OCI-LY7 (cell line): Measurements from ENCODE around the gene PEX5L. TPM values are rescaled to one million over a fixed set of nuclear protein-coding genes. Genes with fewer than 3 reads are reported as not detected.

Source experiments
- BruUV-seq: library from RNA; stranded (reverse); fragments of 400-500 nt; replicated peaks from 2 replicates; lab custom pipeline; 2021; lab: Mats Ljungman, UMichigan
- CTCF ChIA-PET: fragments of 300-600 bp; sonication (Branson Sonifier 250); formaldehyde crosslinking; loops from one replicate; lab custom pipeline; 2022; ENCODE audit warnings: antibody characterized with exemption; ENCODE audit not compliant: unreplicated experiment; lab: Charles Lee
- POLR2A ChIA-PET: fragments of 300-600 bp; sonication (Branson Sonifier 250); formaldehyde crosslinking; loops from one replicate; lab custom pipeline; 2022; ENCODE audit warnings: antibody characterized with exemption; lab: Charles Lee
- DNase-seq: peaks from one replicate; pipeline ENCODE4 v3.0.0-alpha.2; 2015; ENCODE audit warnings: low spot score
- H2AFZ ChIP-seq: fragments of 200-600 bp; sonication (generic), shearing (Covaris generic); 2 replicates; pipeline ENCODE4 v1.6.1; 2014; ENCODE audit warnings: mild to moderate bottlenecking, antibody characterized with exemption, low read length, moderate library complexity
- H3K27ac ChIP-seq: fragments of 200-600 bp; sonication (generic); 2 replicates; pipeline ENCODE4 v1.5.1; 2014; ENCODE audit warnings: mixed run types, low read depth, mild to moderate bottlenecking, moderate library complexity, low read length, inconsistent platforms; ENCODE audit not compliant: poor library complexity, severe bottlenecking
- H3K36me3 ChIP-seq: fragments of 200-600 bp; sonication (generic); 2 replicates; pipeline ENCODE4 v1.6.1; 2014; ENCODE audit warnings: mild to moderate bottlenecking, antibody characterized with exemption, low read length, moderate library complexity, mixed read lengths; ENCODE audit not compliant: insufficient read depth
- H3K4me1 ChIP-seq: fragments of 200-600 bp; sonication (generic); 2 replicates; pipeline ENCODE4 v1.5.1; 2014; ENCODE audit warnings: mild to moderate bottlenecking, low read length; ENCODE audit not compliant: insufficient read depth, poor library complexity, severe bottlenecking
- H3K4me2 ChIP-seq: fragments of 200-600 bp; sonication (generic); 2 replicates; pipeline ENCODE4 v1.6.1; 2014; ENCODE audit warnings: mild to moderate bottlenecking, low read length
- H3K4me3 ChIP-seq: fragments of 200-600 bp; sonication (generic); 2 replicates; pipeline ENCODE4 v1.5.1; 2014; ENCODE audit warnings: mild to moderate bottlenecking, low read depth, low read length; ENCODE audit not compliant: poor library complexity, severe bottlenecking
- H3K79me2 ChIP-seq: fragments of 200-600 bp; sonication (generic); 2 replicates; pipeline ENCODE4 v1.6.1; 2016; ENCODE audit warnings: low read depth, mild to moderate bottlenecking, low read length, moderate library complexity, mixed read lengths; ENCODE audit not compliant: insufficient read depth
- H3K9me2 ChIP-seq: fragments of 200-600 bp; sonication (generic); 2 replicates; pipeline ENCODE4 v1.6.1; 2016; ENCODE audit warnings: mild to moderate bottlenecking, low read length, mixed read lengths; ENCODE audit not compliant: insufficient read depth
- H3K9me3 ChIP-seq: fragments of 200-600 bp; sonication (generic); 2 replicates; pipeline ENCODE4 v1.6.1; 2014; ENCODE audit warnings: mild to moderate bottlenecking, mixed run types, low read length, mixed read lengths
- H4K20me1 ChIP-seq: fragments of 200-600 bp; sonication (generic); 2 replicates; pipeline ENCODE4 v1.6.1; 2014; ENCODE audit warnings: mild to moderate bottlenecking, antibody characterized with exemption, low read length, moderate library complexity, mixed read lengths; ENCODE audit not compliant: insufficient read depth
- EZH2phosphoT487 ChIP-seq: fragments of 200-600 bp; sonication (generic); IDR thresholded peaks from 2 replicates; pipeline ENCODE4 v1.6.1; 2018; ENCODE audit warnings: low read depth, borderline replicate concordance, mild to moderate bottlenecking, mixed run types, antibody characterized with exemption, low read length, moderate library complexity, mixed read lengths
- intact Hi-C: fragments of 100-400 bp; cut with micrococcal nuclease; formaldehyde crosslinking; loops from one replicate; pipeline ENCODE4 v1.10.0; 2022; ENCODE audit not compliant: unreplicated experiment
- total RNA-seq, 2 experiments: library from RNA; depleted of rRNA in 1 of 2; stranded (reverse); fragments of >200 nt in 1 of 2; shearing (Covaris generic) in 1 of 2; gene quantifications; 2 replicates each; pipeline ENCODE4 v1.2.3, GENCODE V29; 2014 to 2022
- TF ChIP-seq, protein P1 (sequence below): fragments of 200-600 bp; sonication (generic); conservative IDR thresholded peaks from 2 replicates; pipeline ENCODE4 v1.5.1; 2014; ENCODE audit warnings: mild to moderate bottlenecking, antibody characterized with exemption, low read length, moderate library complexity, mixed read lengths

The PEX5L gene
- total RNA-seq, 2 experiments from 2014 or later, result not detected

DNA sequence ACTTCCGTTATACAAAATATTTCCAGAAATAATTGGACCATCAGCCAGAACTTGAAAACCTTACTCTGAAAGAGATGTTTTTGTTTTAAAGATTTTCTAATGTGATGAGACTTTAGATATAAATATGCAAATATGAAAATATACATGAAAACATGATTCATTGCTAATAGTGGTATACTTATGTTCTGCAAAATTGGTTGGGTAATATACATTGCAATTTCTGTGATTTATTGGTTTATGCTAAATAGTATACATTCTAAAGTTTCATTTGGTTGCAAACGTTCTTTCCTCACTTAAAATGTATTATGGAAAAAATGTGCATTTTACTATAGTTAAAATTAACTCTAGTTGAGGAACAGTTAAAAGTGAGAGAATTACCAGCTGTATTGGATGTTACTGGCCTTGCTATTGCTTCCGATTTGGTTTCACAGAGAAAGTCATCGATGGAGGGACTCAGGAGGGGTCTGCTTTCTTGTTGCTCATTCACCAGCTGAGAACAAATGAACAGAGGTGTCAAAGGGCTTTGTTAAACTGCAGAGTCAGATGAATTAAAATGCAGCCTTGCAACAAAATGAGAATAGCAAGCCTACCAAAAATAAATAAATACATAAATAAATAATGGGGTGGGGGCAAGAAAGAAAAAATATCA lies 149.3 kb downstream of the PEX5L start:
- DNase-seq, result no peak
- ChIA-PET CTCF (no interaction called here), POLR2A (interaction anchor here (1.4 kb wide), 1 partner anchor 14 kb away, joined by 4 read pairs; no protein-coding TSS in a partner anchor)
- no peak overlapping the region for H2AFZ ChIP-seq
- BruUV-seq, result no TSS peak
- no peaks in the 10 kb centered on the region for H3K79me2 ChIP-seq
- H3K27ac ChIP-seq, result no peak overlapping the region
- H3K36me3 ChIP-seq, result no peaks in the 10 kb centered on the region
- no peaks in the 10 kb centered on the region for H3K9me3 ChIP-seq
- H4K20me1 ChIP-seq, result no peaks in the 10 kb centered on the region
- intact Hi-C loops, result no loop called here
- H3K4me2 ChIP-seq, result no peak overlapping the region
- H3K9me2 ChIP-seq, result no peaks in the 10 kb centered on the region
- H3K4me1 ChIP-seq, result no peaks in the 10 kb centered on the region
- TF ChIP-seq, protein P1, sequence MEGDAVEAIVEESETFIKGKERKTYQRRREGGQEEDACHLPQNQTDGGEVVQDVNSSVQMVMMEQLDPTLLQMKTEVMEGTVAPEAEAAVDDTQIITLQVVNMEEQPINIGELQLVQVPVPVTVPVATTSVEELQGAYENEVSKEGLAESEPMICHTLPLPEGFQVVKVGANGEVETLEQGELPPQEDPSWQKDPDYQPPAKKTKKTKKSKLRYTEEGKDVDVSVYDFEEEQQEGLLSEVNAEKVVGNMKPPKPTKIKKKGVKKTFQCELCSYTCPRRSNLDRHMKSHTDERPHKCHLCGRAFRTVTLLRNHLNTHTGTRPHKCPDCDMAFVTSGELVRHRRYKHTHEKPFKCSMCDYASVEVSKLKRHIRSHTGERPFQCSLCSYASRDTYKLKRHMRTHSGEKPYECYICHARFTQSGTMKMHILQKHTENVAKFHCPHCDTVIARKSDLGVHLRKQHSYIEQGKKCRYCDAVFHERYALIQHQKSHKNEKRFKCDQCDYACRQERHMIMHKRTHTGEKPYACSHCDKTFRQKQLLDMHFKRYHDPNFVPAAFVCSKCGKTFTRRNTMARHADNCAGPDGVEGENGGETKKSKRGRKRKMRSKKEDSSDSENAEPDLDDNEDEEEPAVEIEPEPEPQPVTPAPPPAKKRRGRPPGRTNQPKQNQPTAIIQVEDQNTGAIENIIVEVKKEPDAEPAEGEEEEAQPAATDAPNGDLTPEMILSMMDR, result no peak
- no peak for TF ChIP-seq EZH2phosphoT487
- no peak overlapping the region for H3K4me3 ChIP-seq

DNA sequence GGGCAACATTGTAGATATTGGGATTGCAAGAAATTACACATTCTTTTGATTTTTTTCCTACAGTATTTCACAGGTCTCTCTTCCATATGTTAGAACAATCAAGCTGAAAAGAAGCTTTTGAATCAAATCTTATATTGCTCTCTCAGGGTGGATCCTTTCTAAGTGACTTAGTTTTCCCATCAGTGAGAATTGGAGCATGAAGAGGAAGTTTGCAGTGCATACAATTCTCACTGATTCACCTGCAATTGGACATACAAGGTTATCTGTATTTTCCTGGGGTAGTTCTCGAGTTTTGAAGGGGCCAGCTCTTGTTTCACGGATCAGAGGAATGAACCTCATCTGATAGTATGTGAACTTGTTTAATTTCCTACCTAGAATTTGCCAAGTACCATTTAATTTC lies 150.8 kb downstream of the PEX5L start:
- Histone ChIP-seq H2AFZ (no peak overlapping the region), H4K20me1 (no peaks in the 10 kb centered on the region), H3K9me3 (no peaks in the 10 kb centered on the region), H3K4me1 (no peaks in the 10 kb centered on the region), H3K79me2 (no peaks in the 10 kb centered on the region), H3K4me2 (peak overlapping the region; percentile 2; the same call in 1 of the 2 replicates), H3K36me3 (no peaks in the 10 kb centered on the region), H3K4me3 (no peak overlapping the region), H3K9me2 (no peaks in the 10 kb centered on the region), H3K27ac (no peak overlapping the region)
- BruUV-seq, result no TSS peak
- TF ChIP-seq EZH2phosphoT487, result no peak
- TF ChIP-seq, protein P1, result no peak
- DNase-seq, result no peak
- ChIA-PET POLR2A (interaction anchor here (1.1 to 1.4 kb wide), 2 partner anchors 10 to 13 kb away, joined by 3 to 4 read pairs; no protein-coding TSS in a partner anchor), CTCF (no interaction called here)
- intact Hi-C loops, result no loop called here

DNA sequence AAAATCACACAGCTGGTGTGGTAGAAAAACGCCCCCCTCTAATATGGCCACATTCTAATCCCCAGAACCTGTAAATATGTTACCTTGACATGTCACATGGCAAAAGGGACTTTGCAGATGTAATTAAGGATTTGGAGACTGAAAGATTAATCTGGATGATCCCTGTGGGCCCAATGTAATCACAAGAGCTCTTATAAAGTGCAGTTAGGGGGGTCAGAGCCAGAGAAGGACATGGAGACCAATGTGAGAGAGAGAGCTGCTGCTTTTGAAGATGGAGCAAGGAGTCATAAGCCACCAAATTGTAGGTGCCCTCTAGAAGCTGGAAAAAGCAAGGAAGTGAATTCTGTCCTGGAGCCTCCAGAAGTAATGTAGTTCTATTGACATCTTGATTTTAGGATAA lies 152.6 kb downstream of the PEX5L start:
- TF ChIP-seq, protein P1, result no peak
- no peak for TF ChIP-seq EZH2phosphoT487
- H4K20me1 ChIP-seq, result no peaks in the 10 kb centered on the region
- BruUV-seq, result no TSS peak
- no peaks in the 10 kb centered on the region for H3K79me2 ChIP-seq
- intact Hi-C loops, result no loop called here
- H3K27ac ChIP-seq, result no peak overlapping the region
- no peaks in the 10 kb centered on the region for H3K36me3 ChIP-seq
- H3K4me3 ChIP-seq, result no peak overlapping the region
- H3K9me2 ChIP-seq, result no peaks in the 10 kb centered on the region
- H3K4me1 ChIP-seq, result no peaks in the 10 kb centered on the region
- no peaks in the 10 kb centered on the region for H3K9me3 ChIP-seq
- ChIA-PET CTCF (no interaction called here), POLR2A (interaction anchor here (0.7 kb wide), 1 partner anchor 9 kb away, joined by 4 read pairs; no protein-coding TSS in a partner anchor)
- no peak overlapping the region for H3K4me2 ChIP-seq
- DNase-seq, result no peak
- no peak overlapping the region for H2AFZ ChIP-seq
